GM12878 (cell line): ENCODE measurements around the gene PTPRD.

ENCODE experiments used
- CEBPB ChIP-seq, 2 experiments: fragments of 150-350 bp in 1 of 2; IDR thresholded peaks; 2 replicates each; pipeline ENCODE4 v1.6.1; 2012 to 2014; ENCODE audit warnings: low read depth in 2 of 2, low read length in 2 of 2, borderline replicate concordance in 1 of 2, inconsistent platforms in 1 of 2
- EZH2 ChIP-seq: IDR thresholded peaks from 2 replicates; pipeline ENCODE4 v1.6.1; 2012; ENCODE audit warnings: low read depth, mild to moderate bottlenecking, control low read depth, inconsistent platforms, low read length, borderline replicate concordance; ENCODE audit not compliant: control insufficient read depth
- FOXK2 ChIP-seq: fragments of 450-650 bp; IDR thresholded peaks from 2 replicates; pipeline ENCODE4 v1.6.1; 2017; ENCODE audit warnings: mild to moderate bottlenecking, moderate library complexity
- JUNB ChIP-seq: IDR thresholded peaks from 2 replicates; pipeline ENCODE4 v1.6.1; 2016; ENCODE audit warnings: antibody characterized with exemption, mild to moderate bottlenecking
- POLR2AphosphoS2 ChIP-seq: IDR thresholded peaks from 2 replicates; pipeline ENCODE4 v1.6.1; 2011; ENCODE audit warnings: low read depth, mild to moderate bottlenecking, low read length, improper control_type of control experiment, moderate library complexity
- POLR2AphosphoS5 ChIP-seq: IDR thresholded peaks from 2 replicates; pipeline ENCODE4 v1.6.1; 2011; ENCODE audit warnings: mild to moderate bottlenecking, low read length, inconsistent platforms
- RAD51 ChIP-seq: fragments of 450-650 bp; IDR thresholded peaks from 2 replicates; pipeline ENCODE4 v1.6.1; 2016; ENCODE audit warnings: moderate library complexity, mild to moderate bottlenecking, inconsistent platforms
- TF ChIP-seq, protein P1 (sequence below): IDR thresholded peaks from 2 replicates; pipeline ENCODE4 v1.6.1; 2012; ENCODE audit warnings: low read depth, low read length, improper control_type of control experiment
- TF ChIP-seq, protein P2 (sequence below), 3 experiments: IDR thresholded peaks in 2 of 3; conservative IDR thresholded peaks in 1 of 3; 2 replicates each; pipeline ENCODE4 v1.5.1; 2011; ENCODE audit warnings: low read depth in 3 of 3, low read length in 3 of 3, mild to moderate bottlenecking in 3 of 3, control low read depth in 2 of 3, moderate library complexity in 2 of 3, inconsistent platforms in 1 of 3, mixed read lengths in 1 of 3; ENCODE audit not compliant: control insufficient read depth in 2 of 3, insufficient read depth in 1 of 3; ENCODE audit errors: extremely low read depth in 1 of 3

DNA sequence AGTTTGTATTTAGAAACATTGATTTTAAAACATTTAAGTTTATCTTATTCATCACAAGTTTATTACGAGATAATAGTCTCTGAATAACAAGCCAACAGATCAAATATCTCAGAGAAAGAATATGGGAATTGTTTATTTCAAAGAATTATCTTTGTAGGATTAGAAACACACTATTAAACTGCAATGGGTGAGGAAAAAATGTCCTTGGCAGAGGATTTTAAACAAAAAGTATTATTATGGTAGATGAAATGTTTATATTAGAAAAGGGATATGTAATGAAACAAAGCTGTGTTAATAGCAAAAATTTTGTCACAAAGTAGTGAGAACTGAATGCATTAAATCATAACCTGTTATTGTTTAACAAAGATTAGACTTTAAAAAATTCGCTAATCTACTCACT lies 1430.4 kb downstream of the PTPRD start:
- TF ChIP-seq POLR2AphosphoS2, result no peak
- TF ChIP-seq, protein P1, sequence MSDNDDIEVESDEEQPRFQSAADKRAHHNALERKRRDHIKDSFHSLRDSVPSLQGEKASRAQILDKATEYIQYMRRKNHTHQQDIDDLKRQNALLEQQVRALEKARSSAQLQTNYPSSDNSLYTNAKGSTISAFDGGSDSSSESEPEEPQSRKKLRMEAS, result no peak
- TF ChIP-seq FOXK2, result no peak
- TF ChIP-seq, protein P2, sequence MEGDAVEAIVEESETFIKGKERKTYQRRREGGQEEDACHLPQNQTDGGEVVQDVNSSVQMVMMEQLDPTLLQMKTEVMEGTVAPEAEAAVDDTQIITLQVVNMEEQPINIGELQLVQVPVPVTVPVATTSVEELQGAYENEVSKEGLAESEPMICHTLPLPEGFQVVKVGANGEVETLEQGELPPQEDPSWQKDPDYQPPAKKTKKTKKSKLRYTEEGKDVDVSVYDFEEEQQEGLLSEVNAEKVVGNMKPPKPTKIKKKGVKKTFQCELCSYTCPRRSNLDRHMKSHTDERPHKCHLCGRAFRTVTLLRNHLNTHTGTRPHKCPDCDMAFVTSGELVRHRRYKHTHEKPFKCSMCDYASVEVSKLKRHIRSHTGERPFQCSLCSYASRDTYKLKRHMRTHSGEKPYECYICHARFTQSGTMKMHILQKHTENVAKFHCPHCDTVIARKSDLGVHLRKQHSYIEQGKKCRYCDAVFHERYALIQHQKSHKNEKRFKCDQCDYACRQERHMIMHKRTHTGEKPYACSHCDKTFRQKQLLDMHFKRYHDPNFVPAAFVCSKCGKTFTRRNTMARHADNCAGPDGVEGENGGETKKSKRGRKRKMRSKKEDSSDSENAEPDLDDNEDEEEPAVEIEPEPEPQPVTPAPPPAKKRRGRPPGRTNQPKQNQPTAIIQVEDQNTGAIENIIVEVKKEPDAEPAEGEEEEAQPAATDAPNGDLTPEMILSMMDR (IDR thresholded peaks at IDR 0.05 in 2 of 3, conservative IDR thresholded peaks at IDR 0.05 in 1 of 3; ENCODE audit: control insufficient read depth in 2 of 3, extremely low read depth in 1 of 3, insufficient read depth in 1 of 3, low read depth in 3 of 3, low read length in 3 of 3), result no peak
- TF ChIP-seq EZH2, result no peak
- no peak for TF ChIP-seq JUNB
- no peak for TF ChIP-seq POLR2AphosphoS5
- TF ChIP-seq CEBPB (IDR thresholded peaks at IDR 0.05; ENCODE audit: borderline replicate concordance in 1 of 2, low read depth in 2 of 2, low read length in 2 of 2), result no peak
- no peak for TF ChIP-seq RAD51
